CD14-positive monocyte (primary cell): Measurements from ENCODE around the gene CLTC. TPM values are rescaled to one million over a fixed set of nuclear protein-coding genes. Genes with fewer than 3 reads are reported as not detected.
A peak's percentile ranks its signal among the peaks of the same experiment; 100 is the strongest.

Source experiments
- DNase-seq, 3 donors: peaks; one replicate each; pipeline ENCODE4 v3.0.0-alpha.2; 2011 to 2022
- H2AFZ ChIP-seq: 2 replicates; pipeline ENCODE4 v1.6.0; 2012; ENCODE audit warnings: mild to moderate bottlenecking, low read depth, low read length, inconsistent platforms; ENCODE audit not compliant: insufficient read depth, poor library complexity, severe bottlenecking
- H3K27ac ChIP-seq, 2 donors: 1 replicate in 1 of 2; 2 replicates in 1 of 2; pipeline ENCODE4 v1.5.1; 2012 to 2013; ENCODE audit warnings: low read length in 2 of 2, control low read depth in 1 of 2, inconsistent platforms in 1 of 2, low read depth in 1 of 2, mild to moderate bottlenecking in 1 of 2
- H3K27me3 ChIP-seq, 2 donors: one replicate each; pipeline versions ENCODE4 v1.6.0 to v1.6.1; 2011 to 2013; ENCODE audit warnings: low read length in 2 of 2; ENCODE audit not compliant: control insufficient read depth in 2 of 2, insufficient read depth in 2 of 2
- H3K36me3 ChIP-seq, 2 donors: replicated peaks in 1 of 2; 1 replicate in 1 of 2; 2 replicates in 1 of 2; pipeline versions ENCODE4 v1.5.1 to v1.6.1; 2012 to 2013; ENCODE audit warnings: low read length in 2 of 2, control low read depth in 1 of 2, inconsistent platforms in 1 of 2, mild to moderate bottlenecking in 1 of 2; ENCODE audit not compliant: insufficient read depth in 2 of 2, control insufficient read depth in 1 of 2
- H3K4me1 ChIP-seq, 2 donors: 1 replicate in 1 of 2; 2 replicates in 1 of 2; pipeline versions ENCODE4 v1.5.1 to v1.6.1; 2012 to 2013; ENCODE audit warnings: low read length in 2 of 2, control low read depth in 1 of 2, inconsistent platforms in 1 of 2, mild to moderate bottlenecking in 1 of 2, moderate library complexity in 1 of 2; ENCODE audit not compliant: insufficient read depth in 2 of 2, control insufficient read depth in 1 of 2
- H3K4me2 ChIP-seq: replicated peaks from 2 replicates; pipeline ENCODE3; 2012; ENCODE audit warnings: low read length, moderate library complexity, mild to moderate bottlenecking; ENCODE audit not compliant: poor library complexity, severe bottlenecking; ENCODE audit errors: extremely low read depth
- H3K4me3 ChIP-seq, 3 experiments: fragments of 200-600 bp in 1 of 3; sonication (generic) in 1 of 3; replicated peaks in 1 of 3; 1 replicate in 2 of 3; 2 replicates in 1 of 3; pipeline ENCODE4 v1.5.1; 2011 to 2013; ENCODE audit warnings: low read length in 3 of 3, mild to moderate bottlenecking in 3 of 3, control low read depth in 2 of 3, low read depth in 2 of 3, inconsistent platforms in 1 of 3, moderate library complexity in 1 of 3
- H3K79me2 ChIP-seq: 2 replicates; pipeline ENCODE4 v1.6.0; 2012; ENCODE audit warnings: mild to moderate bottlenecking, control low read depth, inconsistent platforms, low read length, moderate library complexity; ENCODE audit not compliant: insufficient read depth
- H3K9ac ChIP-seq: 2 replicates; pipeline ENCODE4 v1.6.0; 2017; ENCODE audit warnings: low read length, mild to moderate bottlenecking; ENCODE audit not compliant: insufficient read depth, poor library complexity, severe bottlenecking
- H3K9me3 ChIP-seq, 2 donors: replicated peaks in 1 of 2; 1 replicate in 1 of 2; 2 replicates in 1 of 2; pipeline versions ENCODE4 v1.5.1 to v1.6.1; 2012 to 2013; ENCODE audit warnings: low read length in 2 of 2, control low read depth in 1 of 2; ENCODE audit not compliant: control insufficient read depth in 1 of 2, insufficient read depth in 1 of 2
- H4K20me1 ChIP-seq: 2 replicates; pipeline ENCODE4 v1.6.0; 2012; ENCODE audit warnings: mild to moderate bottlenecking, low read length, control low read depth, moderate library complexity; ENCODE audit not compliant: insufficient read depth
- H3K27ac Mint-ChIP-seq, 7 donors: one replicate each; pipeline ENCODE4 v1.8.0; 2020; ENCODE audit warnings: mild to moderate bottlenecking in 7 of 7, mixed read lengths in 7 of 7, moderate library complexity in 6 of 7, inconsistent platforms in 2 of 7
- H3K27me3 Mint-ChIP-seq, 3 donors: one replicate each; pipeline ENCODE4 v1.8.0; 2021 to 2022; ENCODE audit warnings: low read depth in 3 of 3, mild to moderate bottlenecking in 3 of 3, mixed read lengths in 3 of 3, moderate library complexity in 3 of 3, inconsistent platforms in 1 of 3
- H3K36me3 Mint-ChIP-seq, 2 donors: one replicate each; pipeline ENCODE4 v1.8.0; 2020; ENCODE audit warnings: mixed read lengths in 2 of 2, inconsistent platforms in 1 of 2, mild to moderate bottlenecking in 1 of 2
- H3K4me1 Mint-ChIP-seq: one replicate; pipeline ENCODE4 v1.8.0; 2020; ENCODE audit warnings: mild to moderate bottlenecking, mixed read lengths
- H3K4me3 Mint-ChIP-seq, 2 donors: one replicate each; pipeline ENCODE4 v1.8.0; 2020; ENCODE audit warnings: mild to moderate bottlenecking in 2 of 2, mixed read lengths in 2 of 2, moderate library complexity in 1 of 2
- H3K9me3 Mint-ChIP-seq, 7 donors: one replicate each; pipeline ENCODE4 v1.8.0; 2020 to 2022; ENCODE audit warnings: mixed read lengths in 7 of 7, mild to moderate bottlenecking in 6 of 7, moderate library complexity in 6 of 7, inconsistent platforms in 2 of 7
- CTCF ChIP-seq: fragments of 200-600 bp; IDR thresholded peaks from one replicate; pipeline ENCODE4 v1.8.0; 2022; ENCODE audit warnings: antibody characterized with exemption, mild to moderate bottlenecking
- WGBS: methylation state at CpG from one replicate; pipeline ENCODE4 v1.1.5; 2013; ENCODE audit warnings: missing lambda C conversion rate; ENCODE audit not compliant: insufficient coverage; 5-methylcytosine and 5-hydroxymethylcytosine counted together
- intact Hi-C, 2 donors: fragments of 100-400 bp; cut with micrococcal nuclease; formaldehyde crosslinking; loops; one replicate each; pipeline versions ENCODE4 v1.15.0 to v1.15.1; 2023
- polyA plus RNA-seq, 3 donors: library from polyadenylated mRNA; depleted of rRNA in 1 of 3; unstranded in 2 of 3; stranded (reverse) in 1 of 3; fragments of 300-500 nt in 2 of 3; fragments of >200 nt in 1 of 3; fragmentation: Illumina TruSeq in 2 of 3; gene quantifications; 1 replicate in 2 of 3; 2 replicates in 1 of 3; pipeline ENCODE4 v1.2.3, GENCODE V29; 2012 to 2021

Gene CLTC
- polyA plus RNA-seq, 3 donors, result 63.3 to 102 (median 65.1) TPM

GRCh38 chr17:59649886-59650285, 30.2 kb downstream of the CLTC start:
- no peak overlapping the region for H3K9ac ChIP-seq
- no peak overlapping the region for H3K4me2 ChIP-seq
- H3K27me3 Mint-ChIP-seq, result no peaks in the 10 kb centered on the region
- no peak overlapping the region for H2AFZ ChIP-seq
- H3K27ac ChIP-seq, result peak overlapping the region in 1 of 2 donors; percentile 44
- no peak overlapping the region for H3K4me3 ChIP-seq
- peaks cover 93% of the 10 kb centered on the region for H4K20me1 ChIP-seq
- H3K27me3 ChIP-seq, result no peaks in the 10 kb centered on the region
- no peak overlapping the region for H3K4me3 Mint-ChIP-seq
- peaks cover 90% of the 10 kb centered on the region for H3K79me2 ChIP-seq
- H3K4me1 ChIP-seq, result no peaks in the 10 kb centered on the region
- intact Hi-C loops, result no loop called here
- H3K36me3 ChIP-seq, result peaks cover 85 to 97% of the 10 kb centered on the region in 2 donors
- peaks cover 77 to 94% of the 10 kb centered on the region in 2 donors for H3K36me3 Mint-ChIP-seq
- H3K27ac Mint-ChIP-seq, result no peak overlapping the region
- H3K4me1 Mint-ChIP-seq, result no peaks in the 10 kb centered on the region
- DNase-seq, result no peak
- TF ChIP-seq CTCF, result no peak
- no peaks in the 10 kb centered on the region for H3K9me3 ChIP-seq
- no peaks in the 10 kb centered on the region for H3K9me3 Mint-ChIP-seq

- Histone ChIP-seq H3K4me1 (no peaks in the 10 kb centered on the region), H3K9ac (no peak overlapping the region), H3K4me3 (no peak overlapping the region), H3K27me3 (no peaks in the 10 kb centered on the region), H4K20me1 (peaks cover 87% of the 10 kb centered on the region), H3K36me3 (peaks cover 85 to 97% of the 10 kb centered on the region in 2 donors), H2AFZ (no peak overlapping the region), H3K27ac (peak overlapping the region in 1 of 2 donors; percentile 18), H3K79me2 (peaks cover 89% of the 10 kb centered on the region), H3K9me3 (no peaks in the 10 kb centered on the region), H3K4me2 (no peak overlapping the region)
- WGBS, result no CpG with 5 or more reads among the region's 1 CpG
- Mint-ChIP-seq H3K4me1 (peaks cover 4% of the 10 kb centered on the region), H3K36me3 (peaks cover 79 to 94% of the 10 kb centered on the region in 2 donors), H3K4me3 (no peak overlapping the region), H3K9me3 (no peaks in the 10 kb centered on the region), H3K27me3 (no peaks in the 10 kb centered on the region), H3K27ac (peak overlapping the region in 2 of 7 donors; percentile 58 to 75)
- intact Hi-C loops, result no loop called here
- no peak for TF ChIP-seq CTCF
- DNase-seq, result no peak
These were observed 30.9 kb downstream of the CLTC start for GRCh38 chr17:59650642-59651041.
